ENCODE results near the gene CCSER1. TPM values are rescaled to one million over a fixed set of nuclear protein-coding genes. Genes with fewer than 3 reads are reported as not detected.
"Not testable (repeated sequence)": the region's sequence is repeated elsewhere in the genome, so short reads cannot be mapped to it uniquely, and the experiment has no call there.

Gene CCSER1
- total and polyA plus RNA-seq, 2 experiments from 2014 or later: not detected

DNA sequence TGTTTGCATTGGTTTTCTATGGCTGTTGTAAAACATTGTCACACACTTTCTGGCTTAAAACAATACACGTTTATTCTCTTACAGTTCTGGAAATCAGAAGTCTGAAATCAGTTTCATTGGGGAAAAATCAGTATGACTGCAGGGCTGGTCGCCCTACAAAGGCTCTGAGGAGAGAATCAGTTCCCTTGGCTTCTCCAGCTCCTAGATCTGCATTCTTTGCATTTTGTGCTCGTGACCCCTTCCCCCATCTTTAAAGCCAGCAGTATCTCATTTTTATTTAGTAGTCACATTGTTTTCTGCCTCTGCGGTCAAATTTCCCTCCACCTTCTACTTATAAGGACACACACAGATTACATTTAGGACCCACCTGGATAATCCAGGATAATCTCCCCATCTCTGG is 1326.9 kb downstream of the CCSER1 start:
- no peak for DNase-seq
- no peaks in the 10 kb centered on the region for H3K4me1 ChIP-seq (ENCODE audit: insufficient read depth)
- H3K27me3 ChIP-seq (replicated peaks; ENCODE audit: insufficient read depth): no peaks in the 10 kb centered on the region
- no peaks in the 10 kb centered on the region for H3F3A ChIP-seq (ENCODE audit: insufficient read depth)
- H3K9me3 ChIP-seq (ENCODE audit: low read depth): no peaks in the 10 kb centered on the region
- in situ Hi-C loops (cut with MboI): no loop called here
- WGBS, 2 experiments (ENCODE audit: low coverage in 1 of 2, low lambda C conversion rate in 2 of 2, missing lambda C conversion rate in 2 of 2): 22% methylated on average over 4 of the region's 4 CpGs
- no peak overlapping the region for H2AFZ ChIP-seq
- H3K4me3 ChIP-seq: no peak overlapping the region
- no peak overlapping the region for H3K27ac ChIP-seq
- TF ChIP-seq EZH2phosphoT487 (IDR thresholded peaks at IDR 0.05; ENCODE audit: insufficient read depth, low read depth) (no peak), EZH2 (IDR thresholded peaks at IDR 0.05; ENCODE audit: insufficient read depth, poor library complexity, severe bottlenecking) (no peak)
- no peaks in the 10 kb centered on the region for H4K20me1 ChIP-seq (ENCODE audit: insufficient read depth)
- no peak overlapping the region for H3K4me2 ChIP-seq (ENCODE audit: unreplicated experiment)
- H3K79me2 ChIP-seq (ENCODE audit: insufficient read depth): no peaks in the 10 kb centered on the region
- no peak overlapping the region for H3K9ac ChIP-seq
- no peaks in the 10 kb centered on the region for H3K36me3 ChIP-seq (ENCODE audit: low read depth)
- no peaks in the 10 kb centered on the region for H3K9me2 ChIP-seq (ENCODE audit: insufficient read depth)

DNA sequence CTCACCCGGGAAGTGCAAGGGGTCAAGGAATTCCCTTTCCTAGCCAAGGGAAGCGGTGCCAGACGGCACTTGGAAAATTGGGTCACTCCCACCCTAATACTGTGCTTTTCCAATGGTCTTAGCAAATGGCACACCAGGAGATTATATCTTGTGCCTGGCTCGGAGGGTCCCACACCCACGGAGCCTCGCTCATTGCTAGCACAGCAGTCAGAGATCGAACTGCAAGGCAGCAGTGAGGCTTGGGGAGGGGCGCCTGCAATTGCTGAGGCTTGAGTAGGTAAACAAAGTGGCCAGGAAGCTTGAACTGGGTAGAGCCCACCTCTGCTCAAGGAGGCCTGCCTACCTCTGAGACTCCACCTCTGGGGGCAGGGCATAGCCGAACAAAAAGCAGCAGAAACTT is 1335.4 kb downstream of the CCSER1 start:
- H3K9ac ChIP-seq; H3K9me3 ChIP-seq (ENCODE audit: low read depth); H4K20me1 ChIP-seq (ENCODE audit: insufficient read depth); H3K79me2 ChIP-seq (ENCODE audit: insufficient read depth); H3F3A ChIP-seq (ENCODE audit: insufficient read depth); H2AFZ ChIP-seq; H3K27me3 ChIP-seq (replicated peaks; ENCODE audit: insufficient read depth); H3K4me2 ChIP-seq (ENCODE audit: unreplicated experiment); H3K36me3 ChIP-seq (ENCODE audit: low read depth); H3K9me2 ChIP-seq (ENCODE audit: insufficient read depth); H3K4me3 ChIP-seq; H3K27ac ChIP-seq; DNase-seq; in situ Hi-C loops (cut with MboI); H3K4me1 ChIP-seq (ENCODE audit: insufficient read depth): not testable (repeated sequence)
- WGBS, 2 experiments (ENCODE audit: low coverage in 1 of 2, low lambda C conversion rate in 2 of 2, missing lambda C conversion rate in 2 of 2): 23 to 31% methylated on average over 8 to 9 of the region's 9 CpGs

DNA sequence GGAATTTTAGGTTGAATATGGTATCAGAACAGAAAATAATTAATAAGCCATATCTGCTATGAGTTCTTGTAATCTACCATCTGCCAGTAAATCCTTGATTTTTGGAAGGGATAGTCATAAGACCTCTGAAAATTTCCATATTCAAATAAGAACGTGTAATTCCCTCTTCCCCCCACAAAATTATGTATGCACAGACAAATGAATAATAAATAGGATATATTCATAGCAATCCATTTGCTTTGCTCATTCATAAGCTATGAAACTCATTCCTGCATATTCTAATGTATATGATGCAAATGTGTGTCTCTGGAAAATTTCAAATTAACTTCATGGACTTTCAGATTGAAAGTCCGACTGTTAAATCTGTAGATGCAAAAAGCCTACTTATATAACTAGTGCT is 1343.5 kb downstream of the CCSER1 start:
- no peak overlapping the region for H2AFZ ChIP-seq
- no peak overlapping the region for H3K27ac ChIP-seq
- H3K4me2 ChIP-seq (ENCODE audit: unreplicated experiment): no peak overlapping the region
- no peak for DNase-seq
- in situ Hi-C loops (cut with MboI): no loop called here
- no peak overlapping the region for H3K4me3 ChIP-seq
- TF ChIP-seq EZH2 (IDR thresholded peaks at IDR 0.05; ENCODE audit: insufficient read depth, poor library complexity, severe bottlenecking) (no peak), EZH2phosphoT487 (IDR thresholded peaks at IDR 0.05; ENCODE audit: insufficient read depth, low read depth) (no peak)
- no peaks in the 10 kb centered on the region for H3F3A ChIP-seq (ENCODE audit: insufficient read depth)
- H3K9me2 ChIP-seq (ENCODE audit: insufficient read depth): no peaks in the 10 kb centered on the region
- H3K79me2 ChIP-seq (ENCODE audit: insufficient read depth): no peaks in the 10 kb centered on the region
- no peaks in the 10 kb centered on the region for H3K27me3 ChIP-seq (replicated peaks; ENCODE audit: insufficient read depth)
- WGBS, 2 experiments (ENCODE audit: low coverage in 1 of 2, low lambda C conversion rate in 2 of 2, missing lambda C conversion rate in 2 of 2): 27 to 37% methylated on average over 2 of the region's 2 CpGs
- H3K4me1 ChIP-seq (ENCODE audit: insufficient read depth): no peaks in the 10 kb centered on the region
- H4K20me1 ChIP-seq (ENCODE audit: insufficient read depth): no peaks in the 10 kb centered on the region
- H3K36me3 ChIP-seq (ENCODE audit: low read depth): no peaks in the 10 kb centered on the region
- H3K9ac ChIP-seq: no peak overlapping the region
- no peaks in the 10 kb centered on the region for H3K9me3 ChIP-seq (ENCODE audit: low read depth)

DNA sequence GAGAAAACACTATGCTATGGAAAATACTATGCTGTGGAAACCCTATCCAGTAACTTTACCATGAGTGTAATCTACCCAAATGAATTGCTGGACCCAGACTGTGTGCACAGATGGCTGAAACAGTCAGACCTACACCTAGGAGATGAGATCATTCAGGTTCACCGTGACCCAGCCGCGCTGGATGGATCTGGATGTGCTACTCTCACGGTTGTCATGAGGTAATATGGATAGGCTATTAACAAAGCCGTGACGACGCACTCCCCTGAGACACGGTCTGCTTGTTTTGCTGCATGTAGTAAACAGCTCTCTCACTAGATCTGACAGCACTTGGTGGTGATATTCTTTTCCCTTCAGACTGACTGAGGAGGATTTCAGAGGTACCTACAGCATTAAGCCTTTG is 1344.1 kb downstream of the CCSER1 start:
- TF ChIP-seq EZH2 (IDR thresholded peaks at IDR 0.05; ENCODE audit: insufficient read depth, poor library complexity, severe bottlenecking) (no peak), EZH2phosphoT487 (IDR thresholded peaks at IDR 0.05; ENCODE audit: insufficient read depth, low read depth) (no peak)
- no peak overlapping the region for H3K9ac ChIP-seq
- WGBS, 2 experiments (ENCODE audit: low coverage in 1 of 2, low lambda C conversion rate in 2 of 2, missing lambda C conversion rate in 2 of 2): 59 to 63% methylated on average over 8 of the region's 8 CpGs
- H3K4me3 ChIP-seq: no peak overlapping the region
- no peaks in the 10 kb centered on the region for H4K20me1 ChIP-seq (ENCODE audit: insufficient read depth)
- in situ Hi-C loops (cut with MboI): no loop called here
- no peaks in the 10 kb centered on the region for H3K27me3 ChIP-seq (replicated peaks; ENCODE audit: insufficient read depth)
- H3K4me2 ChIP-seq (ENCODE audit: unreplicated experiment): no peak overlapping the region
- no peaks in the 10 kb centered on the region for H3K9me3 ChIP-seq (ENCODE audit: low read depth)
- H3K79me2 ChIP-seq (ENCODE audit: insufficient read depth): no peaks in the 10 kb centered on the region
- H3F3A ChIP-seq (ENCODE audit: insufficient read depth): no peaks in the 10 kb centered on the region
- H3K9me2 ChIP-seq (ENCODE audit: insufficient read depth): no peaks in the 10 kb centered on the region
- DNase-seq: no peak
- no peaks in the 10 kb centered on the region for H3K4me1 ChIP-seq (ENCODE audit: insufficient read depth)
- H3K27ac ChIP-seq: no peak overlapping the region
- no peaks in the 10 kb centered on the region for H3K36me3 ChIP-seq (ENCODE audit: low read depth)
- no peak overlapping the region for H2AFZ ChIP-seq

DNA sequence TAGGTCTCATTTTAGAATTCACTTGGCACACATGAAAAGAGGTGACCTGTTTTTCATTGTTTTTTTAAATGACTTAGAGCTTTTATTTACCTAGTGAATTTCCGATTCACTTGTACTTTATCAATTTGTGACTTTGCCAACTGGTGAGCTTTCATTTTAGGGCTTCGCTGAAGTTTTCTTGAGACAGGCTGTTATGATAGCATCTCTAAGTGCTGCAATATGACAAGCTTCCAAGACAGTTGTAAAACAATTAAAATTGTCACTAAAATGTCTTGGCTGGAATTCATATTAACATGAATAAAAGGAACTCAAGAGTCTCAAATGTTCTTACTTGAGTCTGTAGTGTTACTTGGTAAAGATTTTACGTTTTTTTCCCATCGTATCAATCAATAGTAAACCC is 1344.9 kb downstream of the CCSER1 start:
- H3K79me2 ChIP-seq (ENCODE audit: insufficient read depth): no peaks in the 10 kb centered on the region
- H2AFZ ChIP-seq: no peak overlapping the region
- WGBS, 2 experiments (ENCODE audit: low coverage in 1 of 2, low lambda C conversion rate in 2 of 2, missing lambda C conversion rate in 2 of 2): 16 to 20% methylated on average over 4 of the region's 4 CpGs
- no peaks in the 10 kb centered on the region for H3K36me3 ChIP-seq (ENCODE audit: low read depth)
- no peaks in the 10 kb centered on the region for H3F3A ChIP-seq (ENCODE audit: insufficient read depth)
- no peak overlapping the region for H3K4me2 ChIP-seq (ENCODE audit: unreplicated experiment)
- no peaks in the 10 kb centered on the region for H3K27me3 ChIP-seq (replicated peaks; ENCODE audit: insufficient read depth)
- H4K20me1 ChIP-seq (ENCODE audit: insufficient read depth): no peaks in the 10 kb centered on the region
- no peak for TF ChIP-seq EZH2phosphoT487 (IDR thresholded peaks at IDR 0.05; ENCODE audit: insufficient read depth, low read depth)
- no peak for TF ChIP-seq EZH2 (IDR thresholded peaks at IDR 0.05; ENCODE audit: insufficient read depth, poor library complexity, severe bottlenecking)
- H3K4me3 ChIP-seq: no peak overlapping the region
- no peaks in the 10 kb centered on the region for H3K9me3 ChIP-seq (ENCODE audit: low read depth)
- no peaks in the 10 kb centered on the region for H3K4me1 ChIP-seq (ENCODE audit: insufficient read depth)
- DNase-seq: no peak
- in situ Hi-C loops (cut with MboI): no loop called here
- no peak overlapping the region for H3K27ac ChIP-seq
- no peaks in the 10 kb centered on the region for H3K9me2 ChIP-seq (ENCODE audit: insufficient read depth)
- no peak overlapping the region for H3K9ac ChIP-seq

All from GM23248 (cell line).